ENCODE measurements around the gene CD79B. TPM values are rescaled to one million over a fixed set of nuclear protein-coding genes. Genes with fewer than 3 reads are reported as not detected.

CD79B gene
- total and polyA plus RNA-seq, 5 donors, result 1.1 to 2.7 (median 2.4) TPM

DNA sequence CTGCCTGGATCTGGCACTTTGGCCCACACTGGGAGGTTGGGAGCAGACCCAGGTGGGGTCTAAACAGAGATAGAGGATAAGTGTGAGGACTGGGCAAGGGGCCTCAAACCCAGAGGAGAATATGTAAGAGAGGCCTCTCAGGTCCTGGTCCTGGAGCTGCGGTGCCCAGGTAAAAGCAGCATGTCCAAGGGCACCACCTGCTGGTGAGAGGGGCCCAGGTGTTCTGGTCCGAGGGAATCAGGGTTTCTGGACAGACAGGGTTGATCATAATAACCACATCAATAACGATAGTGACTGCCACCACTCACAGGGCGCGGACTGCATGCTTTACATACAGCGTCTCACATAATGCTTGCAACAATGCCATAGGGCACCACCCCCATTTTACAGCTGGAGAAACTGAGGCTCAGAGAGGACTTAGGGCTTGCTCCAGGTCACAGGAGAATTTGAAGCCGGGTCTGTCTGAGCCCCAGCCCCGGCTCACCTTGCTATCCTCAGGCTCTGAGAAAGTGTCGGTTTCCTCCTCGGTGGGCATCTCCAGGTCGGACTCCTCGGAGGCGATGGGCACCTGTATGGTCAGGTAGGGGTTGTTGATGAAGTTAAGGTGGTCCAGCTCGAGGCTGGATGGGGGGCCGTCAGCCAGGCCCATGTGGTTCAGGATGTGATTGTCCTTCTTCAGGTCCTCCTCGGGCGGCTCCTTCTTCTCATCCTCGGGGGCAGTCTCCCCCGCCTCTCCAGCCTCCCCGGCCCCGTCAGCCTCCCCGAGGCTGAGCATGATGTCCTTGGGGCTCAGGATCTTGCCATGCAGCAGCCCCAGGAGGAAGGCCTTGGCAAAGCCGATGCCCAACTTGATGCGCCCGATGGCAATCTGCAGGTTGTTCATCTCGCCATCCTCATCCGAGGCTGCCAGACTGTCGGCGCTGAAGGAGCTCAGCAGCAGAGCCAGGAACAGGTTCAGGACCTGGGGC, 19.1 kb upstream of the CD79B start:
- intact Hi-C loops (cut with DNase I), result no loop called here
- H3K4me1 ChIP-seq (ENCODE audit: control insufficient read depth, insufficient read depth, low read length), result no peaks in the 10 kb centered on the region
- no peak overlapping the region for H3K27ac ChIP-seq (ENCODE audit: low read length)
- no peaks in the 10 kb centered on the region for H3K9me3 ChIP-seq (ENCODE audit: control insufficient read depth, low read length)
- ATAC-seq (no peak), DNase-seq (no peak)
- WGBS, result 92% methylated on average over 29 of the region's 29 CpGs
- no peak overlapping the region for H3K4me3 ChIP-seq (ENCODE audit: low read length)
- no peaks in the 10 kb centered on the region for H3K27me3 ChIP-seq (ENCODE audit: control insufficient read depth, insufficient read depth)

DNA sequence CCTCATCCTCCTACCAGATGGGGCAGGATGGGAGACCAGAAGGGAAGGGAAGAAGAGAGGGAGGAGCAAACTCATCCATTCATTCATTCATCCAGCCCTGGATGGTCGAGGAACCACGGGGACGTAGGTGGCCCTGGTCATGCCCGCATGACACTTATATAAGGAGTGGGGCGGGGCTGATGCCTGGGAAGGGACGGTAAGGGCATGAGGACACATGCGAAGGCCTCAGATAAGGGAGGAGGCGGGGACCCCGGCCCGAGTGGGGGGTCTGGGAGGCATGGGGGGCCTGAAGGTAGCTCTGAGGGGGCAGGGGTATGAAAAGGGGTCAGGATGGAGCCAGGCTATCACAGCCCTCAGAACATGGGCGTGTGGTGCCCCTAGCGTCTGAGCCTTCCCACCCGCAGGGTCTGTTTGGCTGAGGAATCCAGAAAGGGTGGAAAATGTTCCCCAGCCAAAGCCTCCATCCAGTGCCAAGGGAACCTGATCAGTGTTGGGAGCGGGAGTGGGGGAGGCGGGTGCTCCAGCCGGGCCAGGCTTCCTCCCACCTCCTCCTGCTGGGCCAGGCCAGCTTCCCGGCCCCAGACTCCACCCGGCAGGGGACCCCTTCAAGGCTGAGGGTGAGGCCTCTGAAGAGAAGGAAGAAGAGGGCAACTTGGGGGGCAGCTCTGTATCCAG, 17.6 kb upstream of the CD79B start:
- intact Hi-C loops (cut with DNase I), result loop anchor here in 3 of 4 donors (5.0 kb wide), 3 partner anchors 37 to 43 kb away; partner anchors contain the start of gene CSHL1 (in 1 of the 3)
- ATAC-seq (peak in 1 of 2 donors; percentile 39), DNase-seq (peak in 1 of 3 donors; percentile 56)
- H3K27me3 ChIP-seq (ENCODE audit: control insufficient read depth, insufficient read depth), result no peaks in the 10 kb centered on the region
- H3K4me3 ChIP-seq (ENCODE audit: low read length), result no peak overlapping the region
- WGBS, result 77% methylated on average over 18 of the region's 18 CpGs
- no peak overlapping the region for H3K27ac ChIP-seq (ENCODE audit: low read length)
- H3K4me1 ChIP-seq (ENCODE audit: control insufficient read depth, insufficient read depth, low read length), result no peaks in the 10 kb centered on the region
- no peaks in the 10 kb centered on the region for H3K9me3 ChIP-seq (ENCODE audit: control insufficient read depth, low read length)

DNA sequence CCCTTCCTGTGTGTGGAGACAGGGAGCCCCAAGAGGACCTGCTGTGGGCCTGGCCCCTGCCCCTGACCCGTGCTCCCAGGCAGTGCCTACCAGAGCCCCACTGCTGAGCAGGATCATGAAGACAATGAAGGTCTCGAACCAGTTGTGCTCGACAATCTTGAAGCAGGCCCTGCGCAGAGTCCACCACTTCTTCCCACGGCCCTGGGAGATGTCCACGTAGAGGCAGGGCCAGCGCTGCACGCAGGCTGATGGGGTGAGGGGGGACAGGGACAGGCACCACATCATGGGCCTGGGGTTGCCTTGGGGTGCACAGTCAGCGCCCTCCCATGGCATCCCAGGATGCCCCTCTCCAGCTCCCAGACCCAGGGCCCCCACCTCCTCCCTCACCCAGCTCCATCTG, 16.4 kb upstream of the CD79B start:
- intact Hi-C loops (cut with DNase I), result loop anchor here in 3 of 4 donors (5.0 kb wide), 3 partner anchors 36 to 44 kb away; partner anchors contain the start of gene CSHL1 (in 1 of the 3)
- Histone ChIP-seq H3K27ac (ENCODE audit: low read length) (no peak overlapping the region), H3K27me3 (ENCODE audit: control insufficient read depth, insufficient read depth) (no peaks in the 10 kb centered on the region), H3K4me1 (ENCODE audit: control insufficient read depth, insufficient read depth, low read length) (no peaks in the 10 kb centered on the region), H3K9me3 (ENCODE audit: control insufficient read depth, low read length) (no peaks in the 10 kb centered on the region), H3K4me3 (ENCODE audit: low read length) (no peak overlapping the region)
- DNase-seq (no peak), ATAC-seq (no peak)
- WGBS, result 92% methylated on average over 9 of the region's 9 CpGs

DNA sequence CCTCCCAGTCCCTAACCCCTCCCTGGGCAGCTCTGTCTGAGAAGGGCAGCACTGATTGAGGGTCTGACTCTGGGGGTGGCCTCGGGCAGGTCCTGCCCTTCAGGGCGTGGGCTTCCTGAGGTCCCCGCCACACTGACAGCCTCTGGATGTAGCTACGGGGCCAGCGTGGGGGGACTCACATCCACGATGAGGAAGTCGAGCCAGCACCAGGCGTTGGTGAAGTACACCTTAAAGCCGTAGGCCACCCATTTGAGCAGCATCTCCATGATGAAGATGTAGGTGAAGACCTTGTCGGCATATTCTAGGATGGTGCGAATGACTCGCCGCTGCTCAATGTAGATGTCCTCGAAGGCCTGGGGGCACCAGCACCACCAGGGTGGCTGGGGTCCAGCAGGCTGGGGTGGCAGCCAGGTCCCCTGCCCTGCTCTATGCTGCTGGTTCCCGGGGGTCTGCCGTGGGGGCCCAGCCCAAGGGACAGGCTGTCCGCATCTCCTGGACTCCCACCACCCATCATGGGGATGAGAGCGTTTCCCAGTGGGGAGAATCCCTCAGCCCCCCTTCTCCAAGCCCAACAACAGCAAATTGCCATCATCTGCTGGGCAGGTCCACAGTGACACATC, 15.7 kb upstream of the CD79B start:
- ATAC-seq, result no peak
- intact Hi-C loops (cut with DNase I), result loop anchor here in 3 of 4 donors (5.0 kb wide), 3 partner anchors 36 to 44 kb away; partner anchors contain the start of gene CSHL1 (in 1 of the 3)
- Histone ChIP-seq H3K4me3 (ENCODE audit: low read length) (no peak overlapping the region), H3K9me3 (ENCODE audit: control insufficient read depth, low read length) (no peaks in the 10 kb centered on the region), H3K4me1 (ENCODE audit: control insufficient read depth, insufficient read depth, low read length) (no peaks in the 10 kb centered on the region), H3K27ac (ENCODE audit: low read length) (no peak overlapping the region), H3K27me3 (ENCODE audit: control insufficient read depth, insufficient read depth) (no peaks in the 10 kb centered on the region)
- WGBS, result 84% methylated on average over 18 of the region's 18 CpGs
- no peak for DNase-seq

- DNase-seq (peak in 2 of 3 donors; percentile 69 to 71), ATAC-seq (peak; percentile 65 to 66)
- intact Hi-C loops (cut with DNase I), result loop anchor here in 3 of 4 donors (5.0 kb wide), 3 partner anchors 34 to 46 kb away; partner anchors contain the start of gene CSHL1 (in 1 of the 3)
- whole genome bisulfite sequencing, result 45% methylated on average over 20 of the region's 20 CpGs
- H3K27me3 ChIP-seq (ENCODE audit: control insufficient read depth, insufficient read depth), result no peaks in the 10 kb centered on the region
- no peaks in the 10 kb centered on the region for H3K4me1 ChIP-seq (ENCODE audit: control insufficient read depth, insufficient read depth, low read length)
- no peak overlapping the region for H3K27ac ChIP-seq (ENCODE audit: low read length)
- H3K9me3 ChIP-seq (ENCODE audit: control insufficient read depth, low read length), result no peaks in the 10 kb centered on the region
- no peak overlapping the region for H3K4me3 ChIP-seq (ENCODE audit: low read length)
These were observed 14.6 kb upstream of the CD79B start for GRCh38 chr17:63946440-63947363.

GRCh38 chr17:63945784-63946439, 13.8 kb upstream of the CD79B start:
- no peak overlapping the region for H3K27ac ChIP-seq (ENCODE audit: low read length)
- intact Hi-C loops (cut with DNase I), result loop anchor here in 3 of 4 donors (5.0 kb wide), 3 partner anchors 34 to 46 kb away; partner anchors contain the start of gene CSHL1 (in 1 of the 3)
- WGBS, result 60% methylated on average over 6 of the region's 6 CpGs
- no peaks in the 10 kb centered on the region for H3K4me1 ChIP-seq (ENCODE audit: control insufficient read depth, insufficient read depth, low read length)
- H3K9me3 ChIP-seq (ENCODE audit: control insufficient read depth, low read length), result no peaks in the 10 kb centered on the region
- DNase-seq (no peak), ATAC-seq (no peak)
- H3K4me3 ChIP-seq (ENCODE audit: low read length), result no peak overlapping the region
- no peaks in the 10 kb centered on the region for H3K27me3 ChIP-seq (ENCODE audit: control insufficient read depth, insufficient read depth)

GRCh38 chr17:63944736-63945499, 12.8 kb upstream of the CD79B start:
- Histone ChIP-seq H3K9me3 (ENCODE audit: control insufficient read depth, low read length) (no peaks in the 10 kb centered on the region), H3K27me3 (ENCODE audit: control insufficient read depth, insufficient read depth) (no peaks in the 10 kb centered on the region), H3K4me1 (ENCODE audit: control insufficient read depth, insufficient read depth, low read length) (no peaks in the 10 kb centered on the region), H3K27ac (ENCODE audit: low read length) (no peak overlapping the region), H3K4me3 (ENCODE audit: low read length) (no peak overlapping the region)
- DNase-seq, result peak in 1 of 3 donors; percentile 48
- intact Hi-C loops (cut with DNase I), result loop anchor here in 3 of 4 donors (5.0 kb wide), 3 partner anchors 33 to 47 kb away; partner anchors contain the start of gene CSHL1 (in 1 of the 3)
- WGBS, result 87% methylated on average over 24 of the region's 24 CpGs
- no peak for ATAC-seq

- Histone ChIP-seq H3K27me3 (ENCODE audit: control insufficient read depth, insufficient read depth) (no peaks in the 10 kb centered on the region), H3K9me3 (ENCODE audit: control insufficient read depth, low read length) (no peaks in the 10 kb centered on the region), H3K4me3 (ENCODE audit: low read length) (no peak overlapping the region), H3K27ac (ENCODE audit: low read length) (no peak overlapping the region), H3K4me1 (ENCODE audit: control insufficient read depth, insufficient read depth, low read length) (no peaks in the 10 kb centered on the region)
- WGBS, result 78% methylated on average over 9 of the region's 9 CpGs
- no peak for DNase-seq
- intact Hi-C loops (cut with DNase I), result no loop called here
- no peak for ATAC-seq
These were observed 11.6 kb upstream of the CD79B start for GRCh38 chr17:63943745-63944144.

DNA sequence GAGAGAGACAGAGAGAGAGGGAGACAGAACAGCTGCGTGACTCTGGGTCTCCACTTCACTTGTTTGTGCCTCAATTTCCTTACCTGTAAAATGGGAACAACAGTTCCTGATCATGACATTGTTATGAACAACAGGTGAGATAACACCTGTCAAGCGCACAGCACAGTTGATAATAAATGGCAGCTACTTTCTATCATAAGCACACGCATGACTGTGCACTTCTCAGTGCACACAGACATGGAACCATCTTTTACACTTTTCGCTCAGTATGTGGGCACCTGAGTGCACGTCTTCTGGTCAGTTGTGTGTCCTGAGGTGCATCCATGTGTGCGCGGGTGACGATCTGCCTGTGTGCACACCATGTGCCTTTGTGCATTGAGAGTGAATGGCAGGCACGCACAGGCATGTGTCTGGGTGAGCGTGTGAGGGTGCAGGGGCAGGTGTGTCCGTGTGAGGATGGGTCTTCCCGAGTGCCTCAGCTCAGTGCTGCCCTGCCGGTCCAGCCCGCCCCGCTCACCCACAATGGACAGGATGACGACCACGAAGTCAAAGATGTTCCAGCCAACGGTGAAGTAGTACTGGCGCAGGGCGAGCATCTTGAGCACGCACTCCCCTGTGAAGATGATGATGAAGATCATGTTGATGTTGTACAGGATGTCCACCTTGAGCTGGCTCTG, 10.3 kb upstream of the CD79B start:
- intact Hi-C loops (cut with DNase I), result no loop called here
- DNase-seq (peak in 1 of 3 donors; percentile 22), ATAC-seq (no peak)
- Histone ChIP-seq H3K27ac (ENCODE audit: low read length) (no peak overlapping the region), H3K9me3 (ENCODE audit: control insufficient read depth, low read length) (no peaks in the 10 kb centered on the region), H3K27me3 (ENCODE audit: control insufficient read depth, insufficient read depth) (no peaks in the 10 kb centered on the region), H3K4me3 (ENCODE audit: low read length) (no peak overlapping the region), H3K4me1 (ENCODE audit: control insufficient read depth, insufficient read depth, low read length) (no peaks in the 10 kb centered on the region)
- whole genome bisulfite sequencing, result 95% methylated on average over 21 of the region's 21 CpGs
